GM20000 (cell line): ENCODE data around the gene TTLL1.
"Not testable (repeated sequence)": the region's sequence is repeated elsewhere in the genome, so short reads cannot be mapped to it uniquely, and the experiment has no call there.

ENCODE experiments used
- DNase-seq: peaks from one replicate; pipeline ENCODE4 v3.0.0; 2012; ENCODE audit warnings: low spot score
- CTCF ChIP-seq: IDR thresholded peaks from 2 replicates; pipeline ENCODE4 v1.5.1; 2012; ENCODE audit warnings: mild to moderate bottlenecking, control low read depth; ENCODE audit errors: extremely low read depth, missing control alignments

TTLL1 gene

GRCh38 chr22:43109921-43110443 lies 20.8 kb upstream of the TTLL1 start:
- no peak for DNase-seq
- TF ChIP-seq CTCF = no peak

- no peak for TF ChIP-seq CTCF
- no peak for DNase-seq
Observed at GRCh38 chr22:43109511-43109910, 20.3 kb upstream of the TTLL1 start.

- TF ChIP-seq CTCF = no peak
Observed at GRCh38 chr22:43106302-43106701, 17.1 kb upstream of the TTLL1 start.

GRCh38 chr22:43104950-43105349 lies 15.8 kb upstream of the TTLL1 start:
- not testable (repeated sequence) for DNase-seq

More at GRCh38 chr22:43106302-43106701, 17.1 kb upstream of the TTLL1 start:
- no peak for DNase-seq

GRCh38 chr22:43104056-43104625 lies 14.9 kb upstream of the TTLL1 start:
- DNase-seq = not testable (repeated sequence)

GRCh38 chr22:43101306-43101705 lies 12.1 kb upstream of the TTLL1 start:
- no peak for TF ChIP-seq CTCF
- DNase-seq = no peak

GRCh38 chr22:43100225-43100624 lies 11.0 kb upstream of the TTLL1 start:
- DNase-seq = no peak
- TF ChIP-seq CTCF = no peak

- TF ChIP-seq CTCF = no peak
- no peak for DNase-seq
Observed at GRCh38 chr22:43099095-43099494, 9.9 kb upstream of the TTLL1 start.
